Effector CD8-positive, alpha-beta T cell (primary cell): ENCODE measurements around the gene ZEB2.

Source experiments
- DNase-seq: peaks from one replicate; lab custom pipeline; 2025; lab: John Stamatoyannopoulos, UW

The ZEB2 gene

GRCh38 chr2:144471305-144472045, 48.4 kb downstream of the ZEB2 start:
- no peak for DNase-seq

DNA sequence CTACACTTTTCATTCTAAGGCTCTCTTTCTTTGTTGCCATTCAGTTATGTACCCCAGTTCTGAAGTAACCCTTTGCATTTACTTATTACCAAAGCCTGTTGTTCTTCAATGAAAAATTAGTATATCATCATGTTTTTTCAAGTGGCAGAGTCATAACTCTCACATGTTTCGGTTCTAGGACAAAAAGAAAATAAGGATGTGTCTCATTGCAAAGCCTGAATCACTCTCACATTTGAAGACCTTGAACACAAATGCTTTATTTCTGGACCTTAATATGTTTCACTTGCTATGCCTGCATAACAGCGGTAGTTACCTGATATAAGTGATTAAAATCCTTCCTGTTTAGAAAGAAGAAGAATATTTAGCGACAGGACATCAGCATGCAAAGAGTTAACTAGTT, 49.1 kb downstream of the ZEB2 start:
- DNase-seq: no peak

DNA sequence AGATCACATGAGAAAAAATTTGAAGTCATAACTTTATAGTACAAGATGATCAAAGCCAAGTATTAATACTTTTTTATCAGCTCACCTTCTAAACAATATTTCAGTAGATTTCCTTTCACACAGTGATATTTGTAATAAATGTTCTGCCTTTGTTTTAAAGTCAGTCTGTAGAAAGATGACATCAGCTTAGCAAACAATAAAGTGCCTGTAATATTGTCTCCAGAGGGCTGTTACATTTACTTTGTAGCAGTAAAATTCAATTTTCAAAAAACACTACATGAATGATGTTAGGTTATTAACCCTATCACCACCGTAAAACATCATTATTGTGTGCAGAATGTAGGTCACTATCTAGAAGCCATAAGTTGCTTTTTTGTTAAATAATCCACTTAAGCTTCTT, 49.6 kb downstream of the ZEB2 start:
- no peak for DNase-seq

- DNase-seq: no peak
These were observed 50.1 kb downstream of the ZEB2 start for GRCh38 chr2:144469798-144470197.

DNA sequence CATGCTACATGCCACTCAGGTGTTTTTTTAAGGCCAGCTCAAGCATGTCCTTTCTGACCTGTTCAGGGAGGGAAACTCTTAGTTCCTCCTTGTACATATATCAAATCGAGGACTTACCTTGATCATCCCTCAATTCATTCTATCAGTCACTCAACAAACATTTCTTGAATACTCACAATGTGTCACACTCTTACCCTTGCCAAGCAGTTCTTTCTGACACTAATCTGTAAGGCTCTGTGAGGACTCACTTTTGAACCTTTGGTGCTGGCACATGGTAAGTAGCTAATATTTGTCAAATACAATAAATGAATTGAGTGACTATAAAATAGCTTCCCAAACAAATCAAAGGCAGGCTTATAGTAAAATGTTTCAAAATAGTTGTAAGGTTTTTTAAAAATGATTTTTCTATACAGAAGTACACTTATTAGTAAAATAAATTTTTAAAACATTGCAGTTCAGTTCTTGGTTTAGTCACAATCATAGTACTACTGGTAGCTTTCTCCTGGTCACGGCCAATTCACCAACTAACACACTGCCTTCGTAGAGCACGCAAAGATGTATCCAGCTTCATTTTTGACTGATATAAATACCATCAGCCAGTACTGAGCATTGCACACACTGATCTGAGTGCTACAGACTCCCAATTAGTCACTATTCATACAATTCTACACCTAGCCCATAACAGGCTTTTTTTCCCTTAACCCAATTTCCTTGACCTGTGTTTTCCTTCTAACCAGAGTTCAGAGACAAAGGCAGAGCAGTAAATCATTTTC, 50.9 kb downstream of the ZEB2 start:
- no peak for DNase-seq

- no peak for DNase-seq
These were observed 52.3 kb downstream of the ZEB2 start for GRCh38 chr2:144467502-144468137.

DNA sequence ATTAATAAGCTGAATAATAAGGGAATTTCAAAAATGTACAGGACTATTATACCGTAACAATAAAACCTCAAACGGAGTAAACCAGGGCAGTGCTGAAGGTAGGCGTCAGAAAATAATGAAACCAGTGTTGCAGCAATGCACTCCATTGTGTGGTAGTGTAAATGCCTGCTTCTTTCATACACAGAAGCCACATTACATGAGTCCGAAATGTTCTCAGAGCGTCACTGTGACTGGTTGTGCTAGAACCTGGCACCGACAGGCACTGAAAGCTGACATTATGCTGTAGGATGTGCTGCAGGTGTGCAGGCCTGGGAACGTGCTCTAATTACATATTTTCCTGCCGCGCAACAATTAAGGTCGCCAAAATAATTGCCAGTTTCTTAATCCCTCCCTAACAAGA, 53.3 kb downstream of the ZEB2 start:
- DNase-seq: no peak

- DNase-seq: no peak
These were observed 54.2 kb downstream of the ZEB2 start for GRCh38 chr2:144465749-144466148.

GRCh38 chr2:144464730-144465129, 55.2 kb downstream of the ZEB2 start:
- no peak for DNase-seq

- DNase-seq: no peak
These were observed 56.7 kb downstream of the ZEB2 start for GRCh38 chr2:144463266-144463665.

- no peak for DNase-seq
These were observed 57.7 kb downstream of the ZEB2 start for GRCh38 chr2:144462266-144462665.

- no peak for DNase-seq
These were observed 58.6 kb downstream of the ZEB2 start for GRCh38 chr2:144461308-144461766.

GRCh38 chr2:144460727-144461307, 59.1 kb downstream of the ZEB2 start:
- DNase-seq: no peak

DNA sequence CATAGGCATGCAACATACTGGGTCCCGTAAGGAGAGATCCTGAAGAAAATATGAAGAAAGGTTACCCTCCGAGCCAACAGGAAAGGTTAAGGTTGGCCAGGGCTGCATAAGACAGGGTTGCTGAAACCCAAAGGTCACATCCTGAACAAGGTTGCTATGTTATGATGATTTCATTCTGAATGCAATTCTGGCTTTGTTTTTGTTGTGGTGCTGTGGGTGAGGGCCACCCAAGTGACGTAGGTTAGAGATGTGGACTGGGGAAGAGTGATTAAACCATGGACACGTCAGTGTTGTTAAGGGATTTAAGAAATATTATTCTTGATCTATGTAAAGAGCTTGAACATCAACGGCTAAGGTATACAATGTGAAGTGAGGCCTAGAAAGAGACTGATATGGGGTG, 60.0 kb downstream of the ZEB2 start:
- no peak for DNase-seq

GRCh38 chr2:144459286-144459685, 60.6 kb downstream of the ZEB2 start:
- no peak for DNase-seq

GRCh38 chr2:144458541-144458940, 61.4 kb downstream of the ZEB2 start:
- no peak for DNase-seq

- no peak for DNase-seq
These were observed 63.2 kb downstream of the ZEB2 start for GRCh38 chr2:144456680-144457079.

DNA sequence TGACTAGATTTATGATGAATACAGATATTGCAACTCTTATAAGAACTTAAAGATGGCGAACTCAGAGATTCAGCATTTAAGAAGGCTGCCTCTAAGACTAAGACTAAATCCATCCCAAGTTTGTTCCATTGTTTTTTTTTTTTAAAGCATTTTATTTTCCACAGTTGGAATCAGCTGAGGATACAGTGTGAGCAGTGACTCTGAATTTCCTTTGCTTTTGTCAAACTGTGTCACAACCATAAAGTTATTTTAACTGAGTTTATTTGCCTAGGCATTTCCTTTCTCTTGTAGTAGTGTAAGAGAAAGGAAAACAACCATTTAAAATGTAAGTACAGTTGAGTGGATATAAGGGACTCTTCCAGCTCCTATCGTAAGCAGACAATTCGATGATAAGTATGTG, 63.9 kb downstream of the ZEB2 start:
- DNase-seq: no peak

GRCh38 chr2:144454466-144455287, 65.2 kb downstream of the ZEB2 start:
- DNase-seq: no peak

GRCh38 chr2:144453486-144454158, 66.3 kb downstream of the ZEB2 start:
- no peak for DNase-seq

DNA sequence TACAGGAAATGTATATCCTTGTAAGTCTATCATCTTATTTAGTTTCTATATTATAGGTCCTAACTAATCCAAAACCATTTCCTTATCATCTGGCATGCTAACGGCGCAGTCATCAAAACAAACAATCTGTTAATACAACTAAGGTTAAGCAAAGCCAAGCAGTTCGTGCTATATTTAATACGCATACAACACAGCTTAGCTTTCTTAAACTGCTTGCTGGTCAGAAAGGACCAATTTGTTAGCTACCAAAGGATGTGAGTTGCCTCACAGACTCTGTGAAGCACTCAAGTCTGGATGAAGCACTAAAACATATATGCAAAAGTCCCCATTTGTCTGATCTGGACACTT, 67.0 kb downstream of the ZEB2 start:
- no peak for DNase-seq
